PFSK-1 (cell line): ENCODE measurements around the gene PPIE.

Experiments
- FOXP2 ChIP-seq: optimal IDR thresholded peaks from 2 replicates; pipeline ENCODE3; 2011; ENCODE audit warnings: borderline replicate concordance, control low read depth, inconsistent platforms; ENCODE audit not compliant: insufficient read depth; ENCODE audit errors: extremely low read length, extremely low read depth
- POLR2AphosphoS5 ChIP-seq: IDR thresholded peaks from 2 replicates; pipeline ENCODE4 v1.6.1; 2012; ENCODE audit warnings: low read depth, mild to moderate bottlenecking, control low read depth, low read length, moderate library complexity
- REST ChIP-seq, 2 experiments: IDR thresholded peaks; 2 replicates each; pipeline versions ENCODE4 v1.6.1 to v1.8.0; 2011 to 2012; ENCODE audit warnings: low read depth in 2 of 2, low read length in 2 of 2, control low read depth in 1 of 2, inconsistent platforms in 1 of 2, mild to moderate bottlenecking in 1 of 2, moderate library complexity in 1 of 2; ENCODE audit not compliant: insufficient read depth in 1 of 2
- SIN3A ChIP-seq: IDR thresholded peaks from 2 replicates; pipeline ENCODE4 v1.6.1; 2012; ENCODE audit warnings: mild to moderate bottlenecking, low read length, moderate library complexity, borderline replicate concordance; ENCODE audit not compliant: insufficient read depth
- TAF1 ChIP-seq: IDR thresholded peaks from 2 replicates; pipeline ENCODE4 v1.6.1; 2012; ENCODE audit warnings: low read length, control low read depth, borderline replicate concordance; ENCODE audit not compliant: insufficient read depth

- TF ChIP-seq REST (IDR thresholded peaks at IDR 0.05; ENCODE audit: insufficient read depth in 1 of 2, low read depth in 2 of 2, low read length in 2 of 2) (no peak), TAF1 (no peak), FOXP2 (no peak), POLR2AphosphoS5 (no peak), SIN3A (no peak)
Measured at GRCh38 chr1:39799770-39800470, 61.2 kb downstream of the PPIE start.
